ENCODE results near the gene RNASE13. TPM values are rescaled to one million over a fixed set of nuclear protein-coding genes. Genes with fewer than 3 reads are reported as not detected.

Gene RNASE13
- total RNA-seq, 4 donors from 2014 or later, result not detected

GRCh38 chr14:21037156-21037555 lies 2.5 kb upstream of the RNASE13 start:
- intact Hi-C loops (cut with DNase I; ENCODE audit: low total_unique reads), result no loop called here
- TF ChIP-seq, protein P1, sequence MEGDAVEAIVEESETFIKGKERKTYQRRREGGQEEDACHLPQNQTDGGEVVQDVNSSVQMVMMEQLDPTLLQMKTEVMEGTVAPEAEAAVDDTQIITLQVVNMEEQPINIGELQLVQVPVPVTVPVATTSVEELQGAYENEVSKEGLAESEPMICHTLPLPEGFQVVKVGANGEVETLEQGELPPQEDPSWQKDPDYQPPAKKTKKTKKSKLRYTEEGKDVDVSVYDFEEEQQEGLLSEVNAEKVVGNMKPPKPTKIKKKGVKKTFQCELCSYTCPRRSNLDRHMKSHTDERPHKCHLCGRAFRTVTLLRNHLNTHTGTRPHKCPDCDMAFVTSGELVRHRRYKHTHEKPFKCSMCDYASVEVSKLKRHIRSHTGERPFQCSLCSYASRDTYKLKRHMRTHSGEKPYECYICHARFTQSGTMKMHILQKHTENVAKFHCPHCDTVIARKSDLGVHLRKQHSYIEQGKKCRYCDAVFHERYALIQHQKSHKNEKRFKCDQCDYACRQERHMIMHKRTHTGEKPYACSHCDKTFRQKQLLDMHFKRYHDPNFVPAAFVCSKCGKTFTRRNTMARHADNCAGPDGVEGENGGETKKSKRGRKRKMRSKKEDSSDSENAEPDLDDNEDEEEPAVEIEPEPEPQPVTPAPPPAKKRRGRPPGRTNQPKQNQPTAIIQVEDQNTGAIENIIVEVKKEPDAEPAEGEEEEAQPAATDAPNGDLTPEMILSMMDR (IDR thresholded peaks at IDR 0.05), result no peak
- TF ChIP-seq POLR2A (IDR thresholded peaks at IDR 0.05), result no peak
- H3K4me3 ChIP-seq (ENCODE audit: low read depth, poor library complexity, severe bottlenecking), result no peak overlapping the region
- 78 to 80% methylated on average over 3 of the region's 3 CpGs for WGBS, 2 donors
- no peak for DNase-seq (ENCODE audit: low spot score in 2 of 2)

- no peak for TF ChIP-seq POLR2A (IDR thresholded peaks at IDR 0.05)
- TF ChIP-seq, protein P1 (IDR thresholded peaks at IDR 0.05), result no peak
- peak in 1 of 2 donors; percentile 81 for DNase-seq (ENCODE audit: low spot score in 2 of 2)
- whole genome bisulfite sequencing, 2 donors, result 81 to 86% methylated on average over 7 of the region's 7 CpGs
- intact Hi-C loops (cut with DNase I; ENCODE audit: low total_unique reads), result no loop called here
- no peak overlapping the region for H3K4me3 ChIP-seq (ENCODE audit: low read depth, poor library complexity, severe bottlenecking)
Measured at GRCh38 chr14:21036751-21037150, 2.1 kb upstream of the RNASE13 start.

DNA sequence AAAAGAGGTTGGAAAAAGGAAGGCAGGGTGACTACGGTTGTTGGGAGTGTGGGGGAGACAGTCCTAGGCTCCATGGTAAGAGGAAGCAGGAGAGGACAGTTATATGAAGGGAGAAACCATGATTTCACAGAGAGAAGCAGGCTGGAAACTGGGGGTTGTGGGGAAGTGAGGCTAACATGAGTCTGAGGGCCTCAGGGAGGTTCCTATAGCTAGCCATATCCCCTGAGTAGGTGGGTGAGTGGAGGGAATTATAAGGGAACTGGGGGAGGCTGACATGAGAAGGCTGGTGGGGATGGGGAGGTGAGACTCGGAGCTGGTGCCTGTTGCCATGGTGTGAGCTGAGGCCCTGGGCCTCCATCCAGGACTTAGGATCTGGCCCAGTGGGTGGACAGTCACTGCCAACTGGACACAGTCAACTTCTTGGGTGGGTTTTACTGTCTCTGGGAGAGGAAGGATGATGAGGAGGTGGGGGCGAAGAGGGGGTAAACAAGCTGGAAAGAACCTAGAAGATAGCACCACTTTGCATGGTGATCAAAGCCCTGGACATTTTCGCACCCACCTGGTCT lies 1.4 kb downstream of the RNASE13 start:
- intact Hi-C loops (cut with DNase I; ENCODE audit: low total_unique reads), result no loop called here
- peak in 1 of 2 donors; percentile 65 for DNase-seq (ENCODE audit: low spot score in 2 of 2)
- no peak overlapping the region for H3K4me3 ChIP-seq (ENCODE audit: low read depth, poor library complexity, severe bottlenecking)
- TF ChIP-seq, protein P1 (IDR thresholded peaks at IDR 0.05), result no peak
- TF ChIP-seq POLR2A (IDR thresholded peaks at IDR 0.05), result no peak
- 91 to 92% methylated on average over 4 of the region's 4 CpGs for WGBS, 2 donors

- intact Hi-C loops (cut with DNase I; ENCODE audit: low total_unique reads), result no loop called here
- 79 to 80% methylated on average over 5 of the region's 5 CpGs for WGBS, 2 donors
Measured at GRCh38 chr14:21032326-21033132, 2.1 kb downstream of the RNASE13 start.

GRCh38 chr14:21030531-21030930 lies 4.1 kb downstream of the RNASE13 start:
- WGBS, 2 donors, result 87 to 90% methylated on average over 12 of the region's 12 CpGs
- no peak for TF ChIP-seq POLR2A (IDR thresholded peaks at IDR 0.05)
- TF ChIP-seq, protein P1 (IDR thresholded peaks at IDR 0.05), result no peak
- intact Hi-C loops (cut with DNase I; ENCODE audit: low total_unique reads), result no loop called here
- peak in 1 of 2 donors; percentile 39 for DNase-seq (ENCODE audit: low spot score in 2 of 2)
- H3K4me3 ChIP-seq (ENCODE audit: low read depth, poor library complexity, severe bottlenecking), result no peak overlapping the region

More at GRCh38 chr14:21032326-21033132, 2.1 kb downstream of the RNASE13 start:
- DNase-seq (ENCODE audit: low spot score in 2 of 2), result peak in 1 of 2 donors; percentile 75
- no peak overlapping the region for H3K4me3 ChIP-seq (ENCODE audit: low read depth, poor library complexity, severe bottlenecking)
- TF ChIP-seq POLR2A (IDR thresholded peaks at IDR 0.05), result no peak
- TF ChIP-seq, protein P1 (IDR thresholded peaks at IDR 0.05), result no peak
